PC-3 (cell line): ENCODE measurements around the gene C17orf58.
"Not testable (repeated sequence)": the region's sequence is repeated elsewhere in the genome, so short reads cannot be mapped to it uniquely, and the experiment has no call there.

Experiments
- CTCF ChIP-seq: fragments of 300-600 bp; sonication (generic); conservative IDR thresholded peaks from 2 replicates; pipeline ENCODE4 v1.5.1; 2017; ENCODE audit warnings: antibody characterized with exemption, low read depth, mild to moderate bottlenecking, low read length
- EZH2 ChIP-seq: fragments of 300-600 bp; sonication (generic); IDR thresholded peaks from one replicate; pipeline ENCODE4 v1.6.1; 2017; ENCODE audit warnings: antibody characterized with exemption, mild to moderate bottlenecking, low read length; ENCODE audit not compliant: unreplicated experiment

- TF ChIP-seq EZH2, CTCF: not testable (repeated sequence)
Observed at GRCh38 chr17:67962156-67962555, 34.1 kb downstream of the C17orf58 start.
